AG04450 (cell line): ENCODE data around the gene ADIPOR2. TPM values are rescaled to one million over a fixed set of nuclear protein-coding genes. Genes with fewer than 3 reads are reported as not detected.

Source experiments
- CTCF ChIA-PET: fragments of 300-600, 350-600 bp; formaldehyde crosslinking; extraction: SDS; loops from one replicate; lab custom pipeline; 2022; ENCODE audit warnings: antibody characterized with exemption, inconsistent platforms; lab: Charles Lee
- POLR2A ChIA-PET: fragments of 350-600 bp; formaldehyde crosslinking; extraction: SDS; loops from one replicate; lab custom pipeline; 2021; ENCODE audit warnings: antibody characterized with exemption, inconsistent platforms; lab: Yijun Ruan, JAX
- DNase-seq: peaks from one replicate; pipeline ENCODE4 v3.0.0-alpha.2; 2011; ENCODE audit warnings: low read depth, low spot score
- H3K27ac ChIP-seq: one replicate; pipeline ENCODE4 v1.5.1; 2012; ENCODE audit warnings: low read depth, low read length, control low read depth
- H3K27me3 ChIP-seq: one replicate; pipeline ENCODE4 v1.6.0; 2012; ENCODE audit warnings: low read length; ENCODE audit not compliant: control insufficient read depth, insufficient read depth
- H3K4me3 ChIP-seq: 2 replicates; pipeline ENCODE4 v1.5.1; 2011; ENCODE audit warnings: mild to moderate bottlenecking, low read depth, low read length, control low read depth
- H3K9me3 ChIP-seq: 2 replicates; pipeline ENCODE4 v1.5.1; 2012; ENCODE audit warnings: low read length; ENCODE audit not compliant: control insufficient read depth, insufficient read depth
- CTCF ChIP-seq: IDR thresholded peaks from 2 replicates; pipeline ENCODE4 v1.5.1; 2011; ENCODE audit warnings: low read depth, low read length, control low read depth, inconsistent platforms
- polyA plus RNA-seq: library from polyadenylated mRNA; depleted of rRNA; stranded (reverse); fragments of >200 nt; gene quantifications from 2 replicates; pipeline ENCODE4 v1.2.3, GENCODE V29; 2011

The ADIPOR2 gene
- polyA plus RNA-seq, 1 experiment, result 39.5 TPM

GRCh38 chr12:1790444-1790843 is 99.6 kb downstream of the ADIPOR2 start:
- ChIA-PET CTCF (interaction anchor here (0.6 to 8.9 kb wide), 27 partner anchors 8 to 672 kb away, joined by 3 to 440 read pairs (median 6); no protein-coding TSS in a partner anchor), POLR2A (interaction anchor here (1.2 to 1.9 kb wide), 4 partner anchors 100 to 136 kb away, joined by 3 to 6 read pairs (median 4); partner anchors contain the start of gene ADIPOR2)
- Histone ChIP-seq H3K4me3 (no peak overlapping the region), H3K27ac (no peak overlapping the region), H3K9me3 (no peaks in the 10 kb centered on the region), H3K27me3 (no peaks in the 10 kb centered on the region)
- DNase-seq, result no peak
- TF ChIP-seq CTCF, result no peak

- H3K9me3 ChIP-seq, result no peaks in the 10 kb centered on the region
- H3K27me3 ChIP-seq, result no peaks in the 10 kb centered on the region
- H3K4me3 ChIP-seq, result no peak overlapping the region
- CTCF ChIA-PET, result interaction anchor here (0.6 to 8.9 kb wide), 31 partner anchors 9 to 673 kb away, joined by 3 to 440 read pairs (median 5); partner anchors contain the start of gene ADIPOR2
- no peak overlapping the region for H3K27ac ChIP-seq
- no peak for DNase-seq
- peak; percentile 86 for TF ChIP-seq CTCF
- POLR2A ChIA-PET, result interaction anchor here (1.3 to 1.9 kb wide), 4 partner anchors 100 to 138 kb away, joined by 3 to 6 read pairs (median 6); partner anchors contain the start of gene ADIPOR2
These were observed 100.4 kb downstream of the ADIPOR2 start for GRCh38 chr12:1791104-1791841.

GRCh38 chr12:1792406-1792805 is 101.5 kb downstream of the ADIPOR2 start:
- DNase-seq, result no peak
- no peak for TF ChIP-seq CTCF
- no peaks in the 10 kb centered on the region for H3K27me3 ChIP-seq
- POLR2A ChIA-PET, result interaction anchor here (1.0 kb wide), 1 partner anchor 138 kb away, joined by 3 read pairs; no protein-coding TSS in a partner anchor
- H3K27ac ChIP-seq, result no peak overlapping the region
- CTCF ChIA-PET, result interaction anchor here (0.8 to 8.9 kb wide), 5 partner anchors 10 to 674 kb away, joined by 3 to 440 read pairs (median 82); no protein-coding TSS in a partner anchor
- no peak overlapping the region for H3K4me3 ChIP-seq
- H3K9me3 ChIP-seq, result no peaks in the 10 kb centered on the region; the same call in 1 of the 2 replicates

GRCh38 chr12:1793426-1794210 is 102.7 kb downstream of the ADIPOR2 start:
- no peak for DNase-seq
- no peak for TF ChIP-seq CTCF
- Histone ChIP-seq H3K9me3 (no peaks in the 10 kb centered on the region; the same call in 1 of the 2 replicates), H3K27ac (no peak overlapping the region), H3K4me3 (no peak overlapping the region), H3K27me3 (no peaks in the 10 kb centered on the region)
- ChIA-PET CTCF (interaction anchor here (2.7 to 8.9 kb wide), 4 partner anchors 142 to 159 kb away, joined by 8 to 440 read pairs (median 116); no protein-coding TSS in a partner anchor), POLR2A (no interaction called here)
